KOPT-K1 (cell line): ENCODE measurements around the gene FAM229A.

Experiments used
- H3K27ac ChIP-seq: fragments of 200-600 bp; sonication (generic); 2 replicates; pipeline ENCODE4 v1.5.1; 2016; ENCODE audit warnings: antibody characterized with exemption, mild to moderate bottlenecking, low read depth, low read length; ENCODE audit not compliant: poor library complexity, severe bottlenecking
- H3K36me3 ChIP-seq: fragments of 200-600 bp; sonication (generic); 2 replicates; pipeline ENCODE4 v1.5.1; 2017; ENCODE audit warnings: antibody characterized with exemption, mild to moderate bottlenecking, low read length, moderate library complexity; ENCODE audit not compliant: insufficient read depth
- H3K9me3 ChIP-seq: fragments of 200-600 bp; sonication (generic); 2 replicates; pipeline ENCODE4 v1.5.1; 2017; ENCODE audit warnings: antibody characterized with exemption, low read length, mild to moderate bottlenecking; ENCODE audit not compliant: insufficient read depth, poor library complexity, severe bottlenecking

The FAM229A gene

DNA sequence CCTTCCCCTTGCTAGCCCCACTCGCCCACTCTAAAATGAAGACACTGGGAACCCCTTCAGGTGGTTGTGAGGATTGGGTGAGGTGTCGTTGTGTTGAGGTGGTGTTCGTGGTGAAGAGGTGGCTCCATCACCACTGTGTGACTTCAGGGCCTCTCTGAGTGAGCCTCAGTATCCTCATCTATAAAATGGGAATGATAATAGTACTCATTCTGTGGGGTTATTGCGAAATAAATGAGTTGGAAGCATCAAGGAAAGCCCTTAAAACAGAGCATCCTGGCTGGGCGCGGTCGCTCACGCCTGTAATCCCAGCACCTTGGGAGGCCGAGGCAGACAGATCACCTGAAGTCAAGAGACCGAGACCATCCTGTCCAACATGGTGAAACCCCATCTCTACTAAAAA lies 19.6 kb downstream of the FAM229A start:
- H3K36me3 ChIP-seq, result no peaks in the 10 kb centered on the region

DNA sequence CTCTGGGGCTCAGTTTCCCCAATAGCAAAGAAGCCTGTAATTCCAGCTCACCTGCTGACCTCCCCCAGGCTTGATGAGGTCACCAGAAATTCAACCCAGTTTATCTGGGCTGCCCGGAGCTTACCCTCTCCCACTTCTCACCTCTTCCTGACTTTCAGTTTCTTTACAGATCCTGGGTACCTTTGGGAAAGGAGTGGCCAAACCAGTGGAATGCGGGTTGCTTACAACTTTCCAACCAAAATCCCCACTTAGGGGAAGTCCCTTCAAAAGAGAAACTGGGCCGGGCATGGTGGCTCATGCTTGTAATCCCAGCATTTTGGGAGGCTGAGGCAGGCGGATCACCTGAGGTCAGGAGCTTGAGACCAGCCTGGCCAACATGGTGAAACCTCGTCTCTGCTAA lies 20.3 kb downstream of the FAM229A start:
- H3K9me3 ChIP-seq, result no peaks in the 10 kb centered on the region
- H3K36me3 ChIP-seq, result no peaks in the 10 kb centered on the region
- no peak overlapping the region for H3K27ac ChIP-seq

More for the DNA sequence above, 19.6 kb downstream of the FAM229A start:
- Histone ChIP-seq H3K27ac (no peak overlapping the region), H3K9me3 (no peaks in the 10 kb centered on the region)

DNA sequence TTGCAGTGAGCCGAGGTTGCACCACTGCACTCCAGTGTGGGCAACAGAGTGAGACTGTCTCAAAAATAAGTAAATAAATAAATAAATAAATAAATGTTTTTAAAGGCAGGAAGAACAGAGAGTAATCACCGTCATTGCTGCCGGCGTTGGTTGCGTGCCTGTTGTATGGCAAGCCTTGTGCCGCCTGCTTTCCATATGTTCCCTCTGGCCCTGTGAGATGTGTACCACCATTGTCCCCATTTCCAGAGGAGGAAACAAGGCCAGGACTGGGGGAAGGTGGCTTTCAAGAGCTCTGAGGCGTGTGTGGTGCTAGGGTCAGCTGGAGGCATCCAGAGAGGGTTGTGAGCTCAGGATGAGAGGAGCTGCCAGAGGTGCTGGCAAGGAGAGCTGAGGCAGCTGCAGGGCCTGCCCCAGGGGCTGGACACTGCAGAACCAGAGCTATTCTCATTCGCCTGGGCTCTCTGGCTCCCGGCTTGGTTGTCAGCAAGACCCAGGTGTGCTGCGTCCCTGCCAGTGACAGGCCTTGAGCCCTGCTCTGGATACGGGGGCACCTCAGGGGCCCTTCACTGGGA lies 21.0 kb downstream of the FAM229A start:
- Histone ChIP-seq H3K9me3 (no peaks in the 10 kb centered on the region), H3K36me3 (no peaks in the 10 kb centered on the region)

DNA sequence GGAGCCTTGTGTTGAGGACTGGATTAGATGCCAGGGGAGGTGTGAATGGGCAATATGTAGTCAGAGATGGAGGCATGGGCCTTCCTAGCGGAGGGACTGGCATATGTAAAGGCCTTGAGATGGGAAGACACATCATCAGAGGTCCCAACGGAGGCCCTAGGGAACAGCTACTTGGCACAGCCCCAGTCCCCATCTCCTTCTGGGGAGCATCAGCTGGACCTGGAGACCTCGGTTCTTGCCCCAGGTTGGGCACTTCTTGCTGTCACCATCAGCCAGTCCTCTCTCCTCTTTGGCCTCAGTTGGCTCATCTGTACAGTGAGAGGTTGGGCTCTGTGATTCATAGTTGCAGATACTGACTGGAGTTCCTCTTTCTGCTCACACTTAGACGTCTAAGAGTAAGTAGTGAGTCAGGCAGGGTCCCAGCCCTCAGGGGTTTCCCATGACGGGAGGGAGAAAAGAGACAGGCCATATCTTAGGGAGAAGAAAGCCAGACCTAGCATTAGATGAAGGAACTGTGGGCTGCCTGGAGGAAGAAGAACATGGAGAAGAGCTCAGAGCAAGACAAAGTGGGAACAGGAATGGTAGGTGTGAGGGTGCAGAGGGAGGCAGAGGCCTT lies 22.8 kb downstream of the FAM229A start:
- H3K27ac ChIP-seq, result no peak overlapping the region

More for the DNA sequence above, 21.0 kb downstream of the FAM229A start:
- no peak overlapping the region for H3K27ac ChIP-seq

DNA sequence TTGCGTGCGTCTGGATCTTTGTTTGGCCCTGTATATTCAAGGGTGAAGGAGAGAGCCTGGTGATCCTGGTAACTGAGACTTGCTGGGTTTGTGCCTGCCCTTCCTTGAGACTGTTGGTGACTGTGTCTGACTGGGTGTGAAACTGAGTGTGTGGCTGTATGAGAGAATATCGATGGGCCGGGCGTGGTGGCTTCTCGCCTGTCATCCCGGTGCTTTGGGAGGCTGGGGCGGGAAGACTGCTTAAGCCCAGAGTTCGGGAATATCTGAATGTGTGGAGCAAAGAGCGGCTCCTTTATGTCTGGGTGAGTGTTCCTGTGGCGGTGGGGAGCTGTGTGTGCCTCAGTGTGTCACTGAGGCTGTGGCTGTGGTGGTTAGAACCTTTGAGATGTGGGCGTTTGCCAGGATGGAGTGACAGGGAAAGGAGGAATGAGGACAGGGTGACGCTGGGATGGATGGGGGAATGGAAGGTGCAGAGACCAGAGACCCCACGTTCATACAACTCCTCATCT lies 23.6 kb downstream of the FAM229A start:
- Histone ChIP-seq H3K27ac (no peak overlapping the region), H3K9me3 (no peaks in the 10 kb centered on the region)

More for the DNA sequence above, 22.8 kb downstream of the FAM229A start:
- Histone ChIP-seq H3K36me3 (peaks cover 4% of the 10 kb centered on the region), H3K9me3 (no peaks in the 10 kb centered on the region)

DNA sequence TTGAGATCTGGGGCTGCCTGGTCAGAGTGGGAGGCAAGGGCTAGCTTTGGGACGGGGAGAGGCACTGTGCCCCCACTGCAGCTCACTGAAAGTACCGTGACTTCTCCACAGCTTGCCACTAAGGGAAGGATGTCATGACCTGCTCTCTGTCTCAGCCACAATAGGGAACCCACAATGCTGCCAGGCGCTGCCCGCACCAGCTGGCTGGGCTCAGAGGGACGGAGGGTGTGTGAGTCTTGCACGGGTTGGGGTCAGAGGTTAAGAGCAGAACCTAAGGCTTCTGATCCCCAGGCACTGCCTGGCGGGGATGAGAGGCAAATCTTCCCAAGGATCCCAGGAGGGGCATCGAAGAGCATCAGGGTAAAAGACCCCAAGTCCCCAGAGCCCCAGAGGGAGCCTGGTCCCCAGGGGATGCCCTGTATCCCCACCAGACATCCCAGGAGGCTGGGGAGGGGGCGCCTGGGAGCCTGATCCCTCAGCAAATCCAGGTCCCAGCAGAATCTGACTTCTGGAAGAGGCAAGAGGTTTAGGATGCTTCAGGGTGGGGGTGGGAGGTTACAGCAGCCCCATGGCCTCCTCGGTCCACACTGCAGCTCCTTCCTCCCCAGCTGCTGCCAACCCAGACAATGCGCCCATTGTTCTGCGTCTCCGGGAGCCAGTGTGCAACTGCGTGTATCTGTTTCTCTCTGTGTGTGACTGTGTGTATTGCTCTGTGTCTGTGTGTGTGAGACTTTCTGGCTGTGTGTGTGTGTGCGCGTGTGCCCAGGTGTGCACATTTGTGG lies 24.2 kb downstream of the FAM229A start:
- no peak overlapping the region for H3K27ac ChIP-seq
- peaks cover 19% of the 10 kb centered on the region for H3K36me3 ChIP-seq
- no peaks in the 10 kb centered on the region for H3K9me3 ChIP-seq

More for the DNA sequence above, 23.6 kb downstream of the FAM229A start:
- H3K36me3 ChIP-seq, result peaks cover 12% of the 10 kb centered on the region

DNA sequence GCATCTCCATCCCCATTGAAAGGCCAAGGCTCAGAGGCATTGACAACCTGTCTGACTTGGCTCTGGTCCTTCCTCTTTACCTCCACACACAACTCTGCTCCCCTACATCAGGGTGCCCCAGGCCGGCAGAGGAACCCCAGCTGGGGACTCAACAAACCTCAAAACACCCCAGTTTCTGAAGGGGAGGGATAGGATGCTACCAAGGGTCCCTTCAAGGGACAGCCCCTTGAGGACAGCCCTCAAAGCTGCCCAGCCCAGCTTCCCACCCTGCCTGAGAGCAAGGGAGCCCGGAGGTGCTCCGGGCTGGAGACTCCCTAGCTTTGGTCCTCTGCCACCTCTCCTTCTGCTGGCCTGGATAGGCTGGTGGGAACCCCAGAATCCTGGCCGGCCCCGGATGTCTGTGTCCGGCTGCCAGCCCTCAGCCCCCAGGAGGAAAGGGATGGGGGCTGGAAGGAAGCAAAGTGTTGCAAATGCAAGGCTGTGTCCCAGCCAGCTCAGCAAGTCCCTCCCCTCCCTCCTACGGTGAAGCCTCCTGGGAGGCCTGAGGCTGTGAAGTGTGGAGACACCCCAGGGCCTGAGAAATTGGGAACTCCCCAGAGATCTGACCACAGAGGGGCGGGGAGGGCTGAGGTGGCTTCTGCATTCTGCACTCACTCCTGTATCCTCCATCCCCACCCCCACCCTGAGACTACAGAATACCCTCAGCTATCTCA lies 25.2 kb downstream of the FAM229A start:
- Histone ChIP-seq H3K9me3 (no peaks in the 10 kb centered on the region), H3K27ac (no peak overlapping the region), H3K36me3 (peaks cover 28% of the 10 kb centered on the region)

DNA sequence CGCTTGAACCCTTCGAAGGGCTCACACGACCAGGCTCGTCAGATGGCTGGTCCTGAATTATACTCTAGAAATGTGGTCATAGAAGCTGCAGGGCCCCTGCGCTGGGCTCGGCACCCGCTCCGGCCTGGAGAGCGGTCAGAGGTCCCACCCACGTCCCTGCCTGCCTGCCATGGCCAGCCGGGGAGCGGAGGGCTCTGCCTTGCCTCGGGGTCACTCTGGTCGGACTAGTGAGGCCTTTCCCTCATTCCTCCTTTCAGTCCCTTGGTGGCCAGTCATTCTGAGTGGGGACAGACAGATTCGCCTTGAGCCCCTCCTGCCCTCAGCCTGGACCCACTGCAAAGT lies 25.7 kb downstream of the FAM229A start:
- Histone ChIP-seq H3K9me3 (no peaks in the 10 kb centered on the region), H3K36me3 (peaks cover 33% of the 10 kb centered on the region), H3K27ac (no peak overlapping the region)

DNA sequence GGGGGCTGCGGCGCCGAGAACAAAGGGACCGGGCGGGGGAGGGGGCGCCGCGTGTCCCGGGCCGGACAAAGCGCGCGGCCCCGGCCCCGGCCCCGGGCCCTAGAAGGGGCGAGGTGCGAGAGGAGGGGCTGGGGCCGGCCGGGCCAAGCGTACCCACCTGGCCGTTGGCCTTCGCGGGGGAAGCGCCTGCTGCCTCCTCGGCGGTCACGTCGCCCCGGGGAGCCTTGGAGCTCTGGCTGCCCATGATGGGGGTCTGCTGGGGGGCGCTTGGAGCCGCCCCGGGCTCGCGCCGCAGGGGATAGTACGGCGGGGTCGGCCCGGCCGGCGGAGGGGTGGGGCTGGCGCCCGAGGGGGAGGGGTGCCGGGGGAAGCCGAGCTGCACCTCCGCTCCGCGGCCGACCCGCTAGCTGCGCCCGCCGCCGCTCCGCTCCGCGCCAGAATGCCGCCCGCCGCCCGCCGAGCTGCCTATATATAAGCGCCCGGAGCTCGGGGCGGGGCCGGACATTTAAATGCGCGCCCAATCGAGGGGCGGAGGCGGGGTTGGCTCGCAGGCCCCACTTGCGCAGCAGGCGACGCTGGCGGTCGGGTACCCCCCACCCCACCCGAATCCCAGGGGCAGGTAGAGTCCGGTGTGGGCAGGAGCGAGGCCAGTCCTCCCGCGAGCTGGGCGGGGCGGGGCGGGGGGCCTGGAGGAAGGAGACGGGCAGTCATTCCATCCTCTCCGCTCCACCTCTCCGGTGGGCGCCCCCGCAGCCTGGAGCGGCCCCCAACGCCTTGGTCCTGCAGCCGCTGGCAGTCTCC lies 26.3 kb downstream of the FAM229A start, which contains the start of gene MARCKSL1:
Gene MARCKSL1 (minus strand): TSS at position 444 of the 801 bp plus-strand sequence. CDS start 200 bp downstream, at position 244.
- Histone ChIP-seq H3K27ac (peak within 1 kb of the TSS; percentile 60), H3K36me3 (peaks cover 39% of the 10 kb centered on the region), H3K9me3 (no peaks in the 10 kb centered on the region)

DNA sequence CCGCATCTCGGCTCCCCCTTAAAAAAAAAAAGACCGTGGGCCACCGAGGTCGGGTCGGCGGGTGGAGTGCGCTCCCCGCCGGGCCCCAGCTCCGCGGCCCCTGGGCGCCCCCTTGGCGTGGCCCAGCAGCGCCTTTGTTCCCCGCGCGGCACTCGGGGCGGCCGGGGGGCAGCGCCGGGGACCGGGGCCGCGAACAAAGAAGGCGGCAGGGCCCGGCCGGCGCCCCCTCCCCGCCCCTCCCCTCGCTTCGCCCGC lies 26.8 kb downstream of the FAM229A start:
- no peaks in the 10 kb centered on the region for H3K9me3 ChIP-seq
- peaks cover 44% of the 10 kb centered on the region for H3K36me3 ChIP-seq
- H3K27ac ChIP-seq, result peak overlapping the region; percentile 60

DNA sequence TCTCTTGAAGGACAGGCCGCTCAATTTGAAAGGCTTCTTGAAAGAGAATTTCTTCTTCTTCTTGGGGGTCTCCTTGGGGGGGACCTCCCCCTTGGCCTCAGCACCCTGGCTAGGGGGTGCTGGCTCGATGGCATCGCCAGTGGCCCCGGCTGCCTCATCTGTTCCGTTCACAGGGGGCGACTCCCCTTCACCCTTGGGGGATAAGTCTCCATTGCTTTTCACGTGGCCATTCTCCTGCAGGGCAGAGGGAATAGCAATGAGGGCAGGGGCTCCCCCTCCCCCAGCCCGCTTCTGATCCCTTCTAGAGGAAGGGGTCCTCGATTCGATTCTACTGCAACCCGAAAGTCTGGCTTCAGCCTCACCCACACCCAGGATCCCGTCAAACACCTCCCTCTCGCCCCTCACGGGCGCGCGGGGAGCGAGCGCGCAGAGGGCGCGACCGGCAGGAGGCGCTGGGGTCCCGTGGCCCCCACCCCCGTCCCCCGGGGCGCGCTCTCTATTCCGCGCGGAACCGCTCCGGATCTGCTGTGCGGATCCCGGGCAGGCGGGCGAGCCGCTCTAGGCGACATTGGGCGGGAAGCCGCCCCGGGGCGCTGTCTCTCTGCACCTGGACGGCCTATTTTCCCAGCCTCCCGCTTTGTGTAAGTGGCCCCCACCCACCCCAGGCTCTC lies 27.3 kb downstream of the FAM229A start:
- H3K9me3 ChIP-seq, result no peaks in the 10 kb centered on the region
- peaks cover 49% of the 10 kb centered on the region for H3K36me3 ChIP-seq
- H3K27ac ChIP-seq, result peak overlapping the region; percentile 60

DNA sequence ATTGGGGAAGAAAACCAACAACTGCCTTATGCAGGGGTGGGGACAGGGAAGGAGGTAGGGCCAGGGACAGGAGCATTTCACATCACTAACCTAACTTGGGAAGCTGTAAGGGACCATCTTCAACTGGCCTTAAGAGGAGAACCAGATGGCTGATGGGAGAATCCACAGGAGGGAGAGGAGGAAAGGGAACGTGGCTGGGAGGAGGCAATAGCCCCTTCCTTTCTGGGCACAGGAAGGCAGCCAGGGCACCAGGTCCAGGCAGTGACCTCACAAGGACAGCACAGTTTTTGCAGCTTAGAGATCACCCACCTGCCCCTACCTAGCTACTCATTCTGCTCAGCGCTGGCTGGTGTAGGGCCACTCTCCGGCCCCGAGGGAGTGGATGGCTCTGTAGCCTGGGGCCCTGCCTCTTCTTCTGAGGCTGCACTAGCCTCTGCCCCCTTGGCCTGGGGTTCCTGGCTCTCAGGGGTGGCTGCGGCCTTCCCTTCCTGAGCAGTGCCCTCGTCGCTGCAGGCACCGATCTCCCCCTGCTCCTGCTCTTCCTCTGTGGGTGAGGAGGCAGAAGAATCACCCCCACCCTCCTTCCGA lies 27.9 kb downstream of the FAM229A start:
- H3K36me3 ChIP-seq, result peaks cover 55% of the 10 kb centered on the region
- no peaks in the 10 kb centered on the region for H3K9me3 ChIP-seq
- peak overlapping the region; percentile 60 for H3K27ac ChIP-seq

DNA sequence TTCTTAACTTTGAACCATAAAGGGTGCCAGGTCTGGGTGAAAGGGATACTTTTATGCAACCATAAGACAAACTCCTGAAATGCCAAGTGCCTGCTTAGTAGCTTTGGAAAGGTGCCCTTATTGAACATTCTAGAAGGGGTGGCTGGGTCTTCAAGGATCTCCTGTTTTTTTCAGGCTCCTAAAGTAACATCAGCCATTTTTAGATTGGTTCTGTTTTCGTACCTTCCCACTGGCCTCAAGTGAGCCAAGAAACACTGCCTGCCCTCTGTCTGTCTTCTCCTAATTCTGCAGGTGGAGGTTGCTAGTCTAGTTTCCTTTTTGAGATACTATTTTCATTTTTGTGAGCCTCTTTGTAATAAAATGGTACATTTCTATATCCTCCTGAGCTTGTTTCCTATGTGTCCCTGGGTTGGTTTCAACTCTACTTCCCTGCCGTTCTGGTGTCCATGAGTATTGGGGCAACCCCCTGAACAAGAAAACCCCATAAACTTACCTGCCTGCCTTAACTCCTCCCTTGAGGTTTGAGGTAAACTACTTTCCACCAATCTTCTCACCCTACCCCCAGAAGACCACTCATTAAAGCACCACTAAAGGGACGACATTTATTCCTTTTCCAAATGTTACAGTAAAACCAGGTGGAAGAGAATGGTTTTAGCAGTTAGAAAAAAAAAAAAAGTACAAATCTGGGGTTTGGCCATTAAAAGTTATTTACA lies 28.9 kb downstream of the FAM229A start:
- Histone ChIP-seq H3K36me3 (peaks cover 65% of the 10 kb centered on the region), H3K27ac (no peak overlapping the region), H3K9me3 (no peaks in the 10 kb centered on the region)
